HCT116 (cell line): ENCODE data around the gene UMOD. TPM values are rescaled to one million over a fixed set of nuclear protein-coding genes. Genes with fewer than 3 reads are reported as not detected.

Source experiments
- ATAC-seq: fragments of 200-7000 bp; cut with Tn5 transposase; 2 replicates; pipeline ENCODE4 v1.9.1; 2020; ENCODE audit warnings: mild to moderate bottlenecking, moderate library complexity
- BruUV-seq: library from RNA; stranded (reverse); fragments of 400-500 nt; replicated peaks from 2 replicates; lab custom pipeline; 2021; lab: Mats Ljungman, UMichigan
- CTCF ChIA-PET: fragments of 300-600 bp; sonication (Branson Sonifier 250); formaldehyde crosslinking; loops from one replicate; lab custom pipeline; 2021; ENCODE audit warnings: antibody characterized with exemption; lab: Charles Lee
- POLR2A ChIA-PET: fragments of 300-600, 350-600 bp; sonication (Branson Sonifier 250); formaldehyde crosslinking; loops from one replicate; lab custom pipeline; 2021; ENCODE audit warnings: antibody characterized with exemption; lab: Charles Lee
- RAD21 ChIA-PET, 2 experiments: fragments of 300-600 bp; sonication (Branson Sonifier 250); formaldehyde crosslinking; loops; one replicate each; lab custom pipeline; 2023; ENCODE audit warnings: low total read pairs in 2 of 2; ENCODE audit not compliant: uncharacterized antibody in 2 of 2, unreplicated experiment in 2 of 2, low non-redundant PET in 1 of 2; lab: Charles Lee
- DNase-seq: peaks from one replicate; pipeline ENCODE4 v3.0.0-alpha.2; 2010; ENCODE audit warnings: low read depth, low spot score
- H2AFZ ChIP-seq: fragments of 200-600 bp; shearing (Covaris generic), sonication (generic); 2 replicates; pipeline ENCODE4 v1.6.1; 2017; ENCODE audit warnings: low read depth, mixed run types, mixed read lengths, antibody characterized with exemption, low read length; ENCODE audit not compliant: poor library complexity, severe bottlenecking
- H3K27ac ChIP-seq: 2 replicates; pipeline ENCODE4 v1.5.1; 2012; ENCODE audit warnings: low read depth, low read length
- H3K27me3 ChIP-seq: fragments of 200-600 bp; sonication (generic); 2 replicates; pipeline ENCODE4 v1.6.1; 2016; ENCODE audit warnings: mixed run types, low read length, mixed read lengths; ENCODE audit not compliant: insufficient read depth
- H3K36me3 ChIP-seq, 2 experiments: fragments of 200-500 bp in 1 of 2; fragments of 200-600 bp in 1 of 2; sonication (Bioruptor generic) in 1 of 2; sonication (generic) in 1 of 2; 2 replicates each; pipeline versions ENCODE4 v1.5.1 to v1.6.1; 2014 to 2016; ENCODE audit warnings: low read length in 2 of 2, inconsistent platforms in 1 of 2, mixed read lengths in 1 of 2, mixed run types in 1 of 2; ENCODE audit not compliant: insufficient read depth in 2 of 2, control insufficient read depth in 1 of 2
- H3K4me1 ChIP-seq, 2 experiments: fragments of 200-600 bp in 1 of 2; sonication (generic) in 1 of 2; 2 replicates each; pipeline versions ENCODE4 v1.5.1 to v1.6.1; 2012 to 2017; ENCODE audit warnings: low read length in 2 of 2, inconsistent platforms in 1 of 2, mild to moderate bottlenecking in 1 of 2, mixed read lengths in 1 of 2, mixed run types in 1 of 2, moderate library complexity in 1 of 2; ENCODE audit not compliant: insufficient read depth in 2 of 2, control insufficient read depth in 1 of 2
- H3K4me2 ChIP-seq: fragments of 200-600 bp; sonication (generic); 2 replicates; pipeline ENCODE4 v1.6.1; 2017; ENCODE audit warnings: mixed run types, low read length, mixed read lengths
- H3K4me3 ChIP-seq, 2 experiments: fragments of 200-600 bp in 1 of 2; sonication (generic) in 1 of 2; replicated peaks in 1 of 2; 2 replicates each; pipeline ENCODE4 v1.5.1; 2011 to 2016; ENCODE audit warnings: low read length in 2 of 2, control low read depth in 1 of 2, low read depth in 1 of 2, mild to moderate bottlenecking in 1 of 2, mixed read lengths in 1 of 2, mixed run types in 1 of 2
- H3K79me2 ChIP-seq: fragments of 200-600 bp; sonication (generic); 2 replicates; pipeline ENCODE4 v1.6.1; 2017; ENCODE audit warnings: mild to moderate bottlenecking, mixed run types, low read length, moderate library complexity, mixed read lengths; ENCODE audit not compliant: insufficient read depth
- H3K9ac ChIP-seq: fragments of 200-600 bp; sonication (generic); 2 replicates; pipeline ENCODE4 v1.6.1; 2016; ENCODE audit warnings: low read length, mixed read lengths
- H3K9me2 ChIP-seq: fragments of 200-600 bp; sonication (generic), shearing (Covaris generic); 2 replicates; pipeline ENCODE4 v1.6.1; 2017; ENCODE audit warnings: mixed run types, mild to moderate bottlenecking, moderate library complexity; ENCODE audit not compliant: insufficient read depth
- H3K9me3 ChIP-seq, 2 experiments: fragments of 200-500 bp in 1 of 2; fragments of 200-600 bp in 1 of 2; sonication (Bioruptor generic) in 1 of 2; sonication (generic) in 1 of 2; 2 replicates each; pipeline ENCODE4 v1.6.1; 2014 to 2017; ENCODE audit warnings: low read length in 2 of 2, mixed read lengths in 2 of 2, inconsistent platforms in 1 of 2, low read depth in 1 of 2, mild to moderate bottlenecking in 1 of 2, mixed run types in 1 of 2, moderate library complexity in 1 of 2; ENCODE audit not compliant: control insufficient read depth in 1 of 2, insufficient read depth in 1 of 2
- H4K20me1 ChIP-seq: fragments of 200-600 bp; sonication (generic), shearing (Covaris generic); 2 replicates; pipeline ENCODE4 v1.6.1; 2017; ENCODE audit warnings: mixed run types, mild to moderate bottlenecking, moderate library complexity; ENCODE audit not compliant: insufficient read depth
- CBX3 ChIP-seq: IDR thresholded peaks from 2 replicates; pipeline ENCODE4 v1.6.1; 2012; ENCODE audit warnings: low read depth
- CEBPB ChIP-seq: IDR thresholded peaks from 2 replicates; pipeline ENCODE4 v1.6.1; 2012; ENCODE audit warnings: low read depth
- CTCF ChIP-seq, 3 experiments: fragments of 200-600 bp in 1 of 3; sonication (generic) in 1 of 3; IDR thresholded peaks in 2 of 3; conservative IDR thresholded peaks in 1 of 3; 2 replicates each; pipeline ENCODE4 v1.5.1; 2012 to 2017; ENCODE audit warnings: low read depth in 2 of 3, low read length in 2 of 3, antibody characterized with exemption in 1 of 3, borderline replicate concordance in 1 of 3, control low read depth in 1 of 3, mild to moderate bottlenecking in 1 of 3, mixed read lengths in 1 of 3, mixed run types in 1 of 3, moderate library complexity in 1 of 3; ENCODE audit not compliant: insufficient read depth in 1 of 3
- EGR1 ChIP-seq: IDR thresholded peaks from 2 replicates; pipeline ENCODE4 v1.6.1; 2012; ENCODE audit warnings: low read depth
- ELF1 ChIP-seq: IDR thresholded peaks from 2 replicates; pipeline ENCODE4 v1.6.1; 2012; ENCODE audit warnings: low read depth, borderline replicate concordance
- EZH2phosphoT487 ChIP-seq: fragments of 200-600 bp; IDR thresholded peaks from 2 replicates; pipeline ENCODE4 v1.6.1; 2018; ENCODE audit warnings: antibody characterized with exemption, borderline replicate concordance
- MAX ChIP-seq: IDR thresholded peaks from 2 replicates; pipeline ENCODE4 v1.6.1; 2012
- POLR2A ChIP-seq: IDR thresholded peaks from 2 replicates; pipeline ENCODE4 v1.7.0; 2011; ENCODE audit warnings: borderline replicate concordance; ENCODE audit not compliant: insufficient read depth, insufficient read length; ENCODE audit errors: extremely low read depth
- POLR2AphosphoS5 ChIP-seq: IDR thresholded peaks from 2 replicates; pipeline ENCODE4 v1.6.1; 2011; ENCODE audit warnings: mild to moderate bottlenecking, low read depth, low read length, moderate library complexity
- RAD21 ChIP-seq: IDR thresholded peaks from 2 replicates; pipeline ENCODE4 v1.6.1; 2012; ENCODE audit warnings: low read depth, mild to moderate bottlenecking
- REST ChIP-seq: IDR thresholded peaks from 2 replicates; pipeline ENCODE4 v1.6.1; 2012; ENCODE audit warnings: low read depth
- SP1 ChIP-seq: IDR thresholded peaks from 2 replicates; pipeline ENCODE4 v1.6.1; 2012; ENCODE audit warnings: low read depth
- SRF ChIP-seq: IDR thresholded peaks from 2 replicates; pipeline ENCODE4 v1.6.1; 2012; ENCODE audit warnings: low read depth
- TCF7L2 ChIP-seq: IDR thresholded peaks from 2 replicates; pipeline ENCODE4 v1.7.0; 2011; ENCODE audit warnings: borderline replicate concordance, inconsistent platforms; ENCODE audit not compliant: insufficient read depth, insufficient read length; ENCODE audit errors: extremely low read depth
- ZFX ChIP-seq: fragments of 450-650 bp; IDR thresholded peaks from 2 replicates; pipeline ENCODE4 v1.6.1; 2017
- intact Hi-C: fragments of 100-400 bp; cut with micrococcal nuclease; formaldehyde crosslinking; loops from 2 replicates; pipeline ENCODE4 v1.10.0; 2022
- total RNA-seq: library from RNA; stranded (reverse); gene quantifications from one replicate; pipeline ENCODE4 v1.2.1, GENCODE V29; 2021; ENCODE audit not compliant: unreplicated experiment
- TF ChIP-seq, protein P1 (sequence below): IDR thresholded peaks from 2 replicates; pipeline ENCODE4 v1.6.1; 2012
- TF ChIP-seq, protein P2 (sequence below): IDR thresholded peaks from 2 replicates; pipeline ENCODE4 v1.6.1; 2011; ENCODE audit warnings: mild to moderate bottlenecking, low read length, moderate library complexity; ENCODE audit not compliant: insufficient replicate concordance; ENCODE audit errors: extremely low read depth

Gene UMOD
- total RNA-seq, 1 experiment from 2014 or later: not detected

DNA sequence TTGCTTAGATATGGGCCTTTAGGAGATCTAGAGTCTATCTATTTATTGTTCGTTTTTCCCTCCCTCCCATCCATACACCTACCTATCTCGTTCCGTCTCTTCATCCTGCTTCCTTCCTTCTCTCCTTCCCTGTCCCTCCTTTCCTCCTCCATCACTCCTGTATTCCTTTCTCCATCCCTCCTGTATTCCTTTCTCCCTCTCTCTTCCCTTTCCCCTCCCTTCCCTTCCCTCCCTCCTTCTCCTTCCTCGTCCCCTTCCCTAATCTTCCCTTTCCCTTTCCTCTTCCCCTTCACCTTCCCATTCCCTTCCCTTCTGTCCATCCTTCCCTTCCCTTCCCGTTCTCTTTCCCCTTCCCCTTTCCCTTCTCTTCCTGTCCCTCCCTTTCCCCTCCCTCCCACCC, 35.8 kb downstream of the UMOD start:
- intact Hi-C loops: no loop called here
- CTCF ChIA-PET: interaction anchor here (1.0 kb wide), 1 partner anchor 409 kb away, joined by 3 read pairs; no protein-coding TSS in a partner anchor
- no peak overlapping the region for H3K4me2 ChIP-seq
- BruUV-seq: no TSS peak
- DNase-seq (no peak), ATAC-seq (no peak)
- H3K9me3 ChIP-seq: no peaks in the 10 kb centered on the region
- H3K36me3 ChIP-seq: no peaks in the 10 kb centered on the region
- H4K20me1 ChIP-seq: no peaks in the 10 kb centered on the region
- RAD21 ChIA-PET: no interaction called here
- no peak overlapping the region for H3K4me3 ChIP-seq
- peaks cover 28% of the 10 kb centered on the region for H3K27me3 ChIP-seq
- no peak overlapping the region for H3K27ac ChIP-seq
- H3K9ac ChIP-seq: no peak overlapping the region
- H3K9me2 ChIP-seq: no peaks in the 10 kb centered on the region
- H3K4me1 ChIP-seq: no peaks in the 10 kb centered on the region
- POLR2A ChIA-PET: no interaction called here
- no peak for TF ChIP-seq SP1
- TF ChIP-seq TCF7L2: no peak
- no peak for TF ChIP-seq EZH2phosphoT487
- TF ChIP-seq RAD21: no peak
- no peak for TF ChIP-seq CBX3
- no peak for TF ChIP-seq REST
- TF ChIP-seq MAX: no peak
- no peak for TF ChIP-seq ZFX
- TF ChIP-seq POLR2AphosphoS5: no peak
- no peak for TF ChIP-seq CEBPB
- TF ChIP-seq, protein P1, sequence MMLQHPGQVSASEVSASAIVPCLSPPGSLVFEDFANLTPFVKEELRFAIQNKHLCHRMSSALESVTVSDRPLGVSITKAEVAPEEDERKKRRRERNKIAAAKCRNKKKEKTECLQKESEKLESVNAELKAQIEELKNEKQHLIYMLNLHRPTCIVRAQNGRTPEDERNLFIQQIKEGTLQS: no peak
- TF ChIP-seq ELF1: no peak
- TF ChIP-seq, protein P2, sequence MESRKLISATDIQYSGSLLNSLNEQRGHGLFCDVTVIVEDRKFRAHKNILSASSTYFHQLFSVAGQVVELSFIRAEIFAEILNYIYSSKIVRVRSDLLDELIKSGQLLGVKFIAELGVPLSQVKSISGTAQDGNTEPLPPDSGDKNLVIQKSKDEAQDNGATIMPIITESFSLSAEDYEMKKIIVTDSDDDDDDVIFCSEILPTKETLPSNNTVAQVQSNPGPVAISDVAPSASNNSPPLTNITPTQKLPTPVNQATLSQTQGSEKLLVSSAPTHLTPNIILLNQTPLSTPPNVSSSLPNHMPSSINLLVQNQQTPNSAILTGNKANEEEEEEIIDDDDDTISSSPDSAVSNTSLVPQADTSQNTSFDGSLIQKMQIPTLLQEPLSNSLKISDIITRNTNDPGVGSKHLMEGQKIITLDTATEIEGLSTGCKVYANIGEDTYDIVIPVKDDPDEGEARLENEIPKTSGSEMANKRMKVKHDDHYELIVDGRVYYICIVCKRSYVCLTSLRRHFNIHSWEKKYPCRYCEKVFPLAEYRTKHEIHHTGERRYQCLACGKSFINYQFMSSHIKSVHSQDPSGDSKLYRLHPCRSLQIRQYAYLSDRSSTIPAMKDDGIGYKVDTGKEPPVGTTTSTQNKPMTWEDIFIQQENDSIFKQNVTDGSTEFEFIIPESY: no peak
- no peak for TF ChIP-seq POLR2A
- TF ChIP-seq SRF: no peak
- TF ChIP-seq CTCF (IDR thresholded peaks at IDR 0.05 in 2 of 3, conservative IDR thresholded peaks at IDR 0.05 in 1 of 3; ENCODE audit: borderline replicate concordance in 1 of 3, insufficient read depth in 1 of 3, low read depth in 2 of 3, low read length in 2 of 3): no peak
- no peak for TF ChIP-seq EGR1
- no peak overlapping the region for H2AFZ ChIP-seq
- no peaks in the 10 kb centered on the region for H3K79me2 ChIP-seq
